Loucy (cell line): ENCODE results near the gene LPIN1.

Source experiments
- EZH2phosphoT487 ChIP-seq: fragments of 200-600 bp; IDR thresholded peaks from 2 replicates; pipeline ENCODE4 v1.6.1; 2018; ENCODE audit warnings: antibody characterized with exemption, mild to moderate bottlenecking, moderate library complexity, borderline replicate concordance
- TF ChIP-seq, protein P1 (sequence below): fragments of 200-600 bp; sonication (generic); conservative IDR thresholded peaks from 2 replicates; pipeline ENCODE4 v1.5.1; 2014; ENCODE audit warnings: mild to moderate bottlenecking, antibody characterized with exemption, low read length

DNA sequence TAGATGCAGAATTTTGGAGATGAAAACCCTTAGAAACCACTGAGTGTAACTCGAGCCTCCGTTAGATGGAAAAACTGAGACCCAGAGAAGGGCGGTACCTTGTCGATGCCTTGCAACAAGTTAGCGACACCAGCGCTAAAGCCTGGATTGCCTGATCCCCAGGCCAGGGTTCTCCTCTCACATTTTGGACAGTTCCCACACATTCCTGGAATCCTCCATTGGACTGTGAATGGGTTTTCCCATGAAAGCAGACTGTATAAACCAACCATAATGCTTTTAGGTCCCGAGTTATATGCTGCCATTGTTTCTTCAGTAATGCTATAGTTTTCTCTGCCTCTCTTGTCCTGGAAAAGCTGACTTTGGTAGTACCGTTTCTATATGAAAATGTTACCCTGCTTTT lies 37.1 kb upstream of the LPIN1 start:
- TF ChIP-seq, protein P1, sequence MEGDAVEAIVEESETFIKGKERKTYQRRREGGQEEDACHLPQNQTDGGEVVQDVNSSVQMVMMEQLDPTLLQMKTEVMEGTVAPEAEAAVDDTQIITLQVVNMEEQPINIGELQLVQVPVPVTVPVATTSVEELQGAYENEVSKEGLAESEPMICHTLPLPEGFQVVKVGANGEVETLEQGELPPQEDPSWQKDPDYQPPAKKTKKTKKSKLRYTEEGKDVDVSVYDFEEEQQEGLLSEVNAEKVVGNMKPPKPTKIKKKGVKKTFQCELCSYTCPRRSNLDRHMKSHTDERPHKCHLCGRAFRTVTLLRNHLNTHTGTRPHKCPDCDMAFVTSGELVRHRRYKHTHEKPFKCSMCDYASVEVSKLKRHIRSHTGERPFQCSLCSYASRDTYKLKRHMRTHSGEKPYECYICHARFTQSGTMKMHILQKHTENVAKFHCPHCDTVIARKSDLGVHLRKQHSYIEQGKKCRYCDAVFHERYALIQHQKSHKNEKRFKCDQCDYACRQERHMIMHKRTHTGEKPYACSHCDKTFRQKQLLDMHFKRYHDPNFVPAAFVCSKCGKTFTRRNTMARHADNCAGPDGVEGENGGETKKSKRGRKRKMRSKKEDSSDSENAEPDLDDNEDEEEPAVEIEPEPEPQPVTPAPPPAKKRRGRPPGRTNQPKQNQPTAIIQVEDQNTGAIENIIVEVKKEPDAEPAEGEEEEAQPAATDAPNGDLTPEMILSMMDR: no peak
- no peak for TF ChIP-seq EZH2phosphoT487
